HG03045 (cell line): ENCODE data around the gene ARAF.
"Not testable (repeated sequence)": the region's sequence is repeated elsewhere in the genome, so short reads cannot be mapped to it uniquely, and the experiment has no call there.

Experiments
- ATAC-seq: cut with Tn5 transposase; IDR thresholded peaks from one replicate; pipeline ENCODE4 v1.9.1; 2021; ENCODE audit warnings: mild to moderate bottlenecking, moderate library complexity; ENCODE audit not compliant: unreplicated experiment

Gene ARAF

DNA sequence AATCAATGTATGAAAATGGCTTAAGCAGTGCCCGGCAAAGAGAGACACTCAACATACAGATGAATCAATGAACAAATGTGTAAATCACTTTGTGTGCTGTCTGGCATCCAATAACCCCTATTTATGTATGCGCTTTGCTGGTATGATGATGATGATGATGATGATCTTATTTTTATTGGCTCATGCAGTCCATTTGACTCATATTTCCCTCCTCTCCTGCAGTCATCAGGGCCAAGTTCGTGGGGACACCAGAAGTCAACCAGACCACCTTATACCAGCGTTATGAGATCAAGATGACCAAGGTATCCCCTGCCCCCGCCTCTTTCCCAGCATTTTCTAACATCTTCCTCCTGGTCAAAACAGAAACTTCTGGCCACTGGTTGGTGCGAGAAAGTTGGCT, 23.7 kb downstream of the ARAF start:
- ATAC-seq = no peak

DNA sequence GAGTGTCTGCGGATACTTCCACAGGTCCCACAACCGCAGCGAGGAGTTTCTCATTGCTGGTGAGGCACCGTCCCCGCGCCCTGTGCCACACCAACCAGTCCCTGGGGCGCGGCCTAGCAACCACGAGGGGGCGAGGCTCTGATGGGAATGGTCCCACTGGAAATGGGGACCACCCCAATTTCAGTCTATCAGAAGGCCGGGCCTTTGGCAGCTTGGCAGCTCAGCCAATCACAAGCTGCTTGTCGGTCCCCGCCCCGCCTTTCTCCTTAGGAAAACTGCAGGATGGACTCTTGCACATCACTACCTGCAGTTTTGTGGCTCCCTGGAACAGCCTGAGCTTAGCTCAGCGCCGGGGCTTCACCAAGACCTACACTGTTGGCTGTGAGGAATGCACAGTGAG, 24.3 kb downstream of the ARAF start:
- no peak for ATAC-seq

DNA sequence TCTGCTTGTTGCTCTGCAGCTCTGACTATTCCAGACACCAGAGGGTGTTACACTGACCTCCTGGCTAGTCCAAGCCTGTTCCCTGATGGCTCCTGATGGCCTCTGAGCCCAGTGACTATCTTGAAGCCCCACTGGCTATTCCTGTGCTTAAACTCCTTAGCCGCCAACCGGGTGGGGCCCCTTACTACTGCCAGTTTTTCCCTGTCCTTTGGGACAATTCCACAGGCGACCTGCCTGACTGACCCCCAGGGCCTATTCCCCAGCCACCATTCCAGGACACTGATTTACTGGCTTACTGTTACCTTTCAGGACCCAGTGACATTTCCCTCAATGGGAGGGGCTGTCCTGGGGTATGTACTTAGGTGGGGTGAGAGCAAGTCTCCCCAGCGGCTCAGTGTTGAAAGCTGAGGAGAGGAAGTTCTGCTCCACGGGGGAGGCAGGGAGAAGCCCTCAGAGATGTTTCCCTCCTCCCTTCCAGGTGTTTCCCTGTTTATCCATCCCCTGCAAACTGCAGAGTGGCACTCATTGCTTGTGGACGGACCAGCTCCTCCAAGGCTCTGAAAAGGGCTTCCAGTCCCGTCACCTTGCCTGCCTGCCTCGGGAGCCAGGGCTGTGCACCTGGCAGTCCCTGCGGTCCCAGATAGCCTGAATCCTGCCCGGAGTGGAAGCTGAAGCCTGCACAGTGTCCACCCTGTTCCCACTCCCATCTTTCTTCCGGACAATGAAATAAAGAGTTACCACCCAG, 25.2 kb downstream of the ARAF start:
- no peak for ATAC-seq

DNA sequence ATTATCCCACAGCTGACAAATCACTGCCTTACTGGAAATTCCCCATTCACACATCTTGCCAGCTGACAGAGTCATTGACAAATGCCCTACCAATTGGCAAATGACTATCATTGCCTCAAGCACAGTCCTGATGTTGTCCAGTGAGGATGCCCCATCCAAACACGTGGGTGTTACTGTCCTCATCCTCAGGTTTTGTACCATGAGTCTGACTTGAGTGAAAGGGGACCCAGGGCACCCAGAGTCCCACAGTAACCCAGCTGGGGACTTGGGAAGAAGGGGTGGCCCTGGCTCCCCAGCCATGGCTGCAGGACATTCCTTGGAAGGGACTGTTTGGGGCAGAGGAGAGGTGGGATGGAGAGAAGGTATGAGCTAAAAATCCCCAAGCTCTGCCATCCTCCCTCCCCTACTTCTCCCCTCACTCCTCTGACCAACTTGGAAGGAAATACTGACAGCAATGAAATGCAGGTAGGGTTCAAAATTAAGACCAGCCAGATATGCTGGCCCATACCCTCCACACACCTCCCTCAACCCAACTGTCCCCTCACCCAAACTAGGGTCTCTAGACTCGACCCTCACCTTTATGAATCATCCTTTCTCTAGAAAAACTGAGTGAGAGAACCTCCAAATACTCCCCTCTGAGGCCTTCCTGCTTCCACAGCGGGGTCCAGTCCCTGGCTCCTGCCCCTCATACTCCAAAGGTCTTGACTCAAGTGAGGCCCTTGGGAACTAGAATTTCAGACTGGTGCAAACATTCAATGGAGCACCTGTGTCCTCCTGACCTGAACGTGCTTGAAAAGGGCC, 26.3 kb downstream of the ARAF start:
- ATAC-seq = no peak

GRCh38 chrX:47587906-47588735, 27.1 kb downstream of the ARAF start:
- no peak for ATAC-seq

- no peak for ATAC-seq
Measured at GRCh38 chrX:47590984-47591383, 30.0 kb downstream of the ARAF start.

DNA sequence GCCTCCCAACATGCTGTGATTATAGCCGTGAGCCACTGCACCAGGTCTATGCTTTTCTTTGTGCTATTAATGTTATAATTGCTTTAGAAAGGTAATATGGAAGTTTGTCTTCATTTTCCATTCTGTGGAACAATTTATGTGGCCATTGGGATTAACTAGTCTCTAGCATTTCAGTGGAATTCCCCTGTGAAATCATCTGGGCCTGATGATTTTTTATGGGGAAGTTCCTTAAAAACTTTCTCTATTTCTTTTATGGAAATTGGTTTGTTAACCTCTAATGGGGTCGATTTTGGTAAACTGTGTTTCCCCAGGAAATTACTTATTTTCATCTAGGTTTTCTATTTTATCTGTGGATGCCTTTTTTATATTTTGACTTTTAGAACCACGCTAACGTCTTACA, 32.5 kb downstream of the ARAF start:
- ATAC-seq = no peak

DNA sequence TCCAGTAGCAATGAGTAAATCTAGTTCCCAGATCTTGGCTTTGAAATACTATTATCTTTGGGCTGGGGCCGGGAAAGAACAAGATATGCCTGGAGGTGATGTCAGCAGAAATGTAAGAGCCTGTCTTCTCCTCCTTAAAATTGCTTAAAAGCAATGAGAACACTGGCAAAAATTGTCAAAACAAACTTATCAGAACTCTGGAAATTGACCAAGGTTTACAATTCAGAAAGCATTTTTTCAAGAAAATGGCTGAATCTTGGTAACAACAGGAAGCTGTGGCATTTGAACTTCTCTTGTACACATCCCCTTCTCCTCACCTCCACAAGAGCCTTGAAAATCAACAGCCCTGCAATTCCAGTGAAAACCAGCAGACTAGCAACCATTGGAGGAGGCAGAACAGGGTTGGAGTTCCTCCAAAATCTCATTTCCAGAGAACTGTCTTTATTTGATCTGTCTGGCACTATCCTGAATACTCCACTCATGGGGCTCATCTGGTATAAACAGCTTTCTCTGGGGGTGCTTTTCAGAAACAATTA, 34.8 kb downstream of the ARAF start:
- ATAC-seq = no peak

DNA sequence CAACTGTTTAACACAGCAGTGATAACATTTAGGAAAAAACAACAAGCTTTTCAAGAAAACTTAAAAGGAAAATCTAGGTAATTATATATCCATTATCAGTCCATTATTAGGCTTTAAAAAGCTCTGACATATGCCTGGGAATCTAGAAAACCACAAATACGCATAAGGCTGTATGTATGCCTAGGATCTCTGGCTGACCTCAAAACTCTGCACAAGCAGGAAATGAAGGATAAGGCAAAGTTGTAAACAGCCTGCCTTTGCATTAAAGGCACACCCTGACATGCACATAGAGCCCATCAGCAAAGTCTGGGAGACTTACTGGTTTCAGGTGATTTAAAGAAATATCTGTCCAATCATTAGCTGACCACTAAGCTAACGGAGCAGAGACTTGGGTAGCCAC, 35.3 kb downstream of the ARAF start:
- no peak for ATAC-seq

- no peak for ATAC-seq
Measured at GRCh38 chrX:47597222-47597621, 36.2 kb downstream of the ARAF start.

DNA sequence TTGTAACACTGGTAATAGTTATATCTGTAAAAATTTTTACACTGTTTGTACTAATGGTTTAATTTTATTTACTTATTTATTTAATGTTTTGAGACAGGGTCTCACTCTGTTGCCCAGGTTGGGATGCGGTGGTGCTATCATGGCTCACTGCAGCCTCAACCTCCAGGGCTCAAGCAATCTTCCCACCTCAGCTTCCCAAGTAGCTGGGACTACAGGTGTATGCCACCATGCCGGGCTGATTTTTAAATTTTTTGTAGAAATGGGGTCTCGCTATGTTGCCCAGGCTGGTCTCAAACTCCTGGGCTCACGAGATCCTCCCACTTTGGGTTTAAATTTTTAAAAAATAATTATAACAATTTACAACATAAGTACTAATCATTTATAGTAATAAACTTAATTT, 42.1 kb downstream of the ARAF start:
- not testable (repeated sequence) for ATAC-seq

DNA sequence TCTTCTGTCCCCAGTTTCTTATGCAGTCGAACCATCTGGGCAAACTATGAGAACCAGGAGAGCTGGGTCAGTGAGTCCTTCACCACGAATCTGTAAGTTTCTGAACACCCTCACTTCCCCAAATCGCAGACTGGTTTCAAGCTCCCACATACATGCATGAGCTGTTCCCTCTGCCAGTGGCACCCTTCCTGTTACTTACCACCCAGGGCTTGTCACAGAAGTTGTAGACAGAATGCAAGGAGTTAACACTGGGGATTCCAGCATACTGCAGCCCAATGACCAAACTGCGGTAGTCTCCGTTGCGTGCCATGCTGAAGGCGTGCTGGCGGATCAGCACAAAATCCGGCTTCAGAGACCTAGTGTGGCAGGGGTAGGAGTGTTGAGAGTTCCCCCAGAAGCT, 44.0 kb downstream of the ARAF start:
- ATAC-seq = no peak

GRCh38 chrX:47607091-47607490, 46.1 kb downstream of the ARAF start:
- no peak for ATAC-seq

DNA sequence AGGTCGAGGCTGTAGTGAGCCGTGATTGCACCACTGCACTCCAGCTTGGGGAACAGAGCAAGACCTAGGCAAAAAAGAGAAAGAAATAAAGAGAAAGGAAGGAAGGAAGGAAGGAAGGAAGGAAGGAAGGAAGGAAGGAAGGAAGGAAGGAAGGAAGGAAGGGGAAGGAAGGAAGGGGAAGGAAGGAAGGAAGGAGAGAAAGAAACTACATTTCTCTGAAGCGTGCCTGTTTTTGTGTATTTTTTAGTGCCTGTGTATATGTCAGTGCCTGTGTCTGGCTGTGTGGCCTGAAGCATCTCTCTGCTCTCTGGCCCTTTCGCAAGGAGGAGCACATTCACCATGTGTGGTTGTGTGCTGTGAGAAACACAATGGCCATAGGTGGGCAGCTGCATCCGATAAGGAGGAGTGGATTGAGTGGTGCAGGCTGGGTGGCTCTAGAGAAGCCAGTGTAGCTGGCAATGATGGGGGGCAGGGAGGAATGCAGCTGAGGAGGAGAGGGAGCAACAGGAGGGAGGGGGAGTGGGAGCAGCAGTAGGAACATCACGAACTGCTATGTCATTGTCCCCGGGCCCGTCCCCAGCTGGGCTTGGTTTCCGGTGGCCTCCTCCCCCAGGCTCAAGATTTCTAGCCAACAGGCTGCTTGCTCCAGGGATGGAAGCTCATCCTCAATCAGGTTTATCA, 47.3 kb downstream of the ARAF start:
- ATAC-seq = no peak

DNA sequence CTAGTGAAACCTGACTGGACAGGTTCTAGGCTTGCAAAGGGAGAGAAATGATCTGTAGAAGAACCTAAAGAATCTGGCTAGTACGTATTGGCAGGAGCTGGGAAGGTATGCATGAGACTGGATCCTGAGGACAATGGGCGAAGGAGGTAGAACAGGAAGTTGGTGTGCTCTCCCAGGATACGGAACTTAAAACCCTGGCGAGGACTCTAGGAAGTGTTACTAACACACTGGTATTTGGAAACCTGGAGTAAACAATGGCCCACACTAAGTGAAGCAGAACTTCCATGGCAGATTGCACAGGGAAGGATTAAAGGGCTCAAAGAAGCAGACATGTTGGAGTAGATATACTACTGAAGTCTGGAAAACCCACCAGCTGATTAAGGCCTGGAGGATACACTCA, 49.5 kb downstream of the ARAF start:
- ATAC-seq = no peak

GRCh38 chrX:47611489-47611888, 50.5 kb downstream of the ARAF start:
- ATAC-seq = no peak

GRCh38 chrX:47611926-47612325, 50.9 kb downstream of the ARAF start:
- ATAC-seq = no peak

GRCh38 chrX:47612418-47612817, 51.4 kb downstream of the ARAF start:
- no peak for ATAC-seq

DNA sequence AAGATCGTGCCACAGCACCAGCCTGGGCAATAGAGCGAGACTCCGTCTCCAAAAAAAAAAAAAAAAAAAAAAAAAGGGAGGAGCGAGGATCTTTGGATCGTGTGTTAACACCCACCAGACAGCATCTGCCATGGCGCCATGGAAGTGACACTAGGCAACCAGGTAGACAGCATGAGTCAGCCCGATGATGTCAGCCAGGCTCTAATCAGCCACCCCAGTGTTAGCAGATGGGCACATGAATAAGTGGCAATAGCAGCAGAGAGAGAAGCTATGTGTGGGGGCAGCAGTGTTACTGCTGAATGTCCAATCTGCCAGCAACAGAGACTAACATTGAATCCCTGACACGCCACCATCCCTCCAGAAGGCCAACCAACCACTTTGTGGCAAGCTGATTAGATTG, 52.1 kb downstream of the ARAF start:
- no peak for ATAC-seq

GRCh38 chrX:47614618-47615017, 53.6 kb downstream of the ARAF start:
- no peak for ATAC-seq
